ENCODE data around the gene CDCP2. TPM values are rescaled to one million over a fixed set of nuclear protein-coding genes. Genes with fewer than 3 reads are reported as not detected.
"Not testable (repeated sequence)": the region's sequence is repeated elsewhere in the genome, so short reads cannot be mapped to it uniquely, and the experiment has no call there.

The CDCP2 gene
- total and polyA plus RNA-seq, 12 donors, result 0.05 to 0.64 (median 0.25) TPM; not detected in 7

- TF ChIP-seq, protein P1, sequence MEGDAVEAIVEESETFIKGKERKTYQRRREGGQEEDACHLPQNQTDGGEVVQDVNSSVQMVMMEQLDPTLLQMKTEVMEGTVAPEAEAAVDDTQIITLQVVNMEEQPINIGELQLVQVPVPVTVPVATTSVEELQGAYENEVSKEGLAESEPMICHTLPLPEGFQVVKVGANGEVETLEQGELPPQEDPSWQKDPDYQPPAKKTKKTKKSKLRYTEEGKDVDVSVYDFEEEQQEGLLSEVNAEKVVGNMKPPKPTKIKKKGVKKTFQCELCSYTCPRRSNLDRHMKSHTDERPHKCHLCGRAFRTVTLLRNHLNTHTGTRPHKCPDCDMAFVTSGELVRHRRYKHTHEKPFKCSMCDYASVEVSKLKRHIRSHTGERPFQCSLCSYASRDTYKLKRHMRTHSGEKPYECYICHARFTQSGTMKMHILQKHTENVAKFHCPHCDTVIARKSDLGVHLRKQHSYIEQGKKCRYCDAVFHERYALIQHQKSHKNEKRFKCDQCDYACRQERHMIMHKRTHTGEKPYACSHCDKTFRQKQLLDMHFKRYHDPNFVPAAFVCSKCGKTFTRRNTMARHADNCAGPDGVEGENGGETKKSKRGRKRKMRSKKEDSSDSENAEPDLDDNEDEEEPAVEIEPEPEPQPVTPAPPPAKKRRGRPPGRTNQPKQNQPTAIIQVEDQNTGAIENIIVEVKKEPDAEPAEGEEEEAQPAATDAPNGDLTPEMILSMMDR (IDR thresholded peaks at IDR 0.05), result no peak
- no peak for TF ChIP-seq POLR2A (IDR thresholded peaks at IDR 0.05)
- Histone ChIP-seq H3K27ac (no peak overlapping the region), H3K27me3 (no peaks in the 10 kb centered on the region), H3K4me1 (replicated peaks in 1 of 2) (peaks cover 0 to 6% of the 10 kb centered on the region in 2 donors), H3K9me3 (replicated peaks in 1 of 3) (no peaks in the 10 kb centered on the region), H3K36me3 (replicated peaks in 1 of 2) (no peaks in the 10 kb centered on the region), H3K4me3 (no peak overlapping the region)
- intact Hi-C loops (cut with DNase I), result no loop called here
- 82 to 91% (median 86%) methylated on average over 3 of the region's 3 CpGs for whole genome bisulfite sequencing, 4 donors
- no peak for DNase-seq
Observed at GRCh38 chr1:54108156-54108555, 44.6 kb downstream of the CDCP2 start.

DNA sequence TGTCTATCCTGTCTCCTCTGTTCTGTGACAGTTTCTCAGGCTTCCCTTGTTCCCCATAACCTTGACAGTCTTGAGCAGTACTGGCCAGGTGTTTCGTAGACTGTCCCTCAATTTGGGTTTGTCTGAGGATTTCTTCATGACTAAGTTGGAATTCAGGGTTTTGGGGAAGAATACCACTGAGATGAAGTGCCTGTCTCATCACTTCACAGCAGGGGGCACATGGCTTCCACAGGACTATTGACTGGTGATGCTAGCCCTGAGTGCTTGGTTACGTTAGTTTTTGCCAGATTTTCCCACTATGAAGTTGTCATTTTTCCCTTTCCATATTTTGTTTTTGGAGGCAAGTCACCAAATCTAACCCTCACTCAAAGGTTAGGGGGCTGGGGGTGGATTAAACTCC lies 45.7 kb downstream of the CDCP2 start:
- Histone ChIP-seq H3K4me1 (replicated peaks in 1 of 2) (no peaks in the 10 kb centered on the region), H3K27me3 (no peaks in the 10 kb centered on the region), H3K27ac (no peak overlapping the region), H3K36me3 (replicated peaks in 1 of 2) (no peaks in the 10 kb centered on the region), H3K9me3 (replicated peaks in 1 of 3) (no peaks in the 10 kb centered on the region), H3K4me3 (no peak overlapping the region)
- intact Hi-C loops (cut with DNase I), result no loop called here
- WGBS, 4 donors, result 74 to 81% (median 75%) methylated on average over 2 of the region's 2 CpGs
- TF ChIP-seq, protein P1 (IDR thresholded peaks at IDR 0.05), result peak in 1 of 6 experiments; percentile 18
- TF ChIP-seq POLR2A (IDR thresholded peaks at IDR 0.05), result no peak
- peak in 1 of 7 donors; percentile 39 for DNase-seq

- H3K36me3 ChIP-seq (replicated peaks in 1 of 2), result no peaks in the 10 kb centered on the region
- no peak overlapping the region for H3K27ac ChIP-seq
- no peaks in the 10 kb centered on the region for H3K9me3 ChIP-seq (replicated peaks in 1 of 3)
- 69 to 83% (median 77%) methylated on average over 6 of the region's 6 CpGs for WGBS, 4 donors
- no peaks in the 10 kb centered on the region for H3K4me1 ChIP-seq (replicated peaks in 1 of 2)
- peak in 1 of 7 donors; percentile 14 for DNase-seq
- TF ChIP-seq, protein P1 (IDR thresholded peaks at IDR 0.05), result no peak
- no peak for TF ChIP-seq POLR2A (IDR thresholded peaks at IDR 0.05)
- intact Hi-C loops (cut with DNase I), result no loop called here
- no peak overlapping the region for H3K4me3 ChIP-seq
- H3K27me3 ChIP-seq, result no peaks in the 10 kb centered on the region
Observed at GRCh38 chr1:54105736-54106269, 47.0 kb downstream of the CDCP2 start.

GRCh38 chr1:54105080-54105479 lies 47.7 kb downstream of the CDCP2 start:
- Histone ChIP-seq H3K4me1 (replicated peaks in 1 of 2) (no peaks in the 10 kb centered on the region), H3K4me3 (no peak overlapping the region), H3K27ac (no peak overlapping the region), H3K36me3 (replicated peaks in 1 of 2) (no peaks in the 10 kb centered on the region), H3K9me3 (replicated peaks in 1 of 3) (no peaks in the 10 kb centered on the region), H3K27me3 (no peaks in the 10 kb centered on the region)
- no peak for TF ChIP-seq POLR2A (IDR thresholded peaks at IDR 0.05)
- TF ChIP-seq, protein P1 (IDR thresholded peaks at IDR 0.05), result no peak
- intact Hi-C loops (cut with DNase I), result no loop called here
- peak in 1 of 7 donors; percentile 31 for DNase-seq
- 73 to 92% (median 81%) methylated on average over 1 of the region's 1 CpG for WGBS, 4 donors

DNA sequence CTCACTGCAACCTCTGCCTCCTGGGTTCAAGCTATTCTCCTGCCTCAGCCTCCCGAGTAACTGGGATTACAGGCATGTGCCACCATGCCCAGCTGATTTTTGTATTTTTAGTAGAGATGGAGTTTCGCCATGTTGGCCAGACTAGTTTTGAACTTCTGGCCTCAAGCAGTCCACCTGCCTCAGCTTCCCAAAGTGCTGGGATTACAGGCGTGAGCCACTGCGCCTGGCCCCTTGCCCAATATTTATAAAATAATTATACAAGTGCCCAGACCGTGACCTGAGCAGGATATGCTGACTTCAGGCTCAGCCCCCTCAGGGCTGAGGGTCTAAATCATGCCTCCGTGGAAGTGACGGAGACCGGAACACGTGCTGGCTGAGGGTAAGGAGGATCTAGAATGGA lies 48.2 kb downstream of the CDCP2 start:
- H3K27ac ChIP-seq; H3K36me3 ChIP-seq (replicated peaks in 1 of 2); H3K9me3 ChIP-seq (replicated peaks in 1 of 3); H3K27me3 ChIP-seq; intact Hi-C loops (cut with DNase I); H3K4me1 ChIP-seq (replicated peaks in 1 of 2); H3K4me3 ChIP-seq: not testable (repeated sequence)
- 95 to 97% (median 96%) methylated on average over 9 of the region's 9 CpGs for WGBS, 4 donors
- peak in 1 of 7 donors; percentile 36 for DNase-seq
